Epithelial cell of proximal tubule (primary cell): ENCODE data around the gene RUVBL2. TPM values are rescaled to one million over a fixed set of nuclear protein-coding genes. Genes with fewer than 3 reads are reported as not detected.

Source experiments
- DNase-seq: peaks from one replicate; pipeline ENCODE4 v3.0.0-alpha.2; 2011; ENCODE audit warnings: low read depth
- H3K4me3 ChIP-seq: 2 replicates; pipeline ENCODE4 v1.5.1; 2011; ENCODE audit warnings: low read depth, mild to moderate bottlenecking, low read length
- total RNA-seq: library from RNA; depleted of rRNA; stranded (reverse); fragments of >200 nt; gene quantifications from 2 replicates; pipeline ENCODE4 v1.2.3, GENCODE V29; 2015
- TF ChIP-seq, protein P1 (sequence below): conservative IDR thresholded peaks from 2 replicates; pipeline ENCODE4 v1.5.1; 2012; ENCODE audit warnings: low read depth, mild to moderate bottlenecking, low read length

RUVBL2 gene
- total RNA-seq = 212 and 389 TPM in 2 replicates

DNA sequence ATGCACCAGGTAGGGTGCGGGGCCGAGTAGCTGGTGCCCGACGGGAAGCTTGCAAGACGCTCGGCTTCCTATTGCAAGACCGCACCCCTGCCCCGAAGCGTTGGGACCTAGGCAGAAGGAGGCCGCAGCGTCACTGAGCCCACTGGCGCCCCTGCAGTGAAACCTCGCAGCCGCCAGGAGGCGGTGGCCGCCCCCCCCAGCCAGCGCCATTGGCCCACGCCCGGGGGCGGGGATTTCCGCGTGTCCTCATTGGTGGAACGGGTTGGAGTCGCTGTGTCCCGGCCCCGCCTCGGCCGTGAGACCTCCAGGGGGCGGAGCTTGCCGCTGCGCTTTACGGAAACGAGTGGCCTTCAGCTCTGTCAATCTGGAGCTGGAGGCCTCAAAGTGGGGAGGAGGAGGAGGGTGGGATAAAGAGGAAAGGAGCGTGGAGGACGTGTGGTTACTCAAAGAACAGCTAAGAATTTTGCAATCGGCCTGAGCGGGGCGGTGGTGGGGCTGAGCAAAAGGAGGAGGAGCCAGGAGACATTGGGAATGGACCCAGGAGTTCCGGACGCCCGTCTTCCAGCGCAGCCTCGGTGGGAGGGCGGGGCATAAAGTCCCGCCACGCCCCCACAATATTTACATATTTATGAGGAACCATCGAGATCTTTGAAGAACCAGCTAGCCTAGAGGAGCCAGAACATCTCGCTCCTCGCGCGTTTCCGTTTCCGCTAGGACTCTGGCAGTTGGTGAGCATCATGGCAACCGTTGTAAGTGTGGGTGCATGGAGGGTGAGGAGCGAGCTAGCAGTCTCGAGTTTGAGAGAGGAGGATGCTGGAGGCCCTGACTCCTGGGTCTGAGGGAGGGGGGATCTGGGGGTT lies at the start of gene RUVBL2, which contains the start of gene GYS1:
Gene RUVBL2 (plus strand): TSS at position 713 of the 860 bp plus-strand sequence. CDS start 25 bp downstream, at position 738.
Gene GYS1 (minus strand): TSS at position 135 of the 860 bp plus-strand sequence. CDS start 197 bp downstream, outside the sequence.
- peak within 1 kb of the TSS; percentile 82 for H3K4me3 ChIP-seq
- peak; percentile 95 for DNase-seq
- TF ChIP-seq, protein P1, sequence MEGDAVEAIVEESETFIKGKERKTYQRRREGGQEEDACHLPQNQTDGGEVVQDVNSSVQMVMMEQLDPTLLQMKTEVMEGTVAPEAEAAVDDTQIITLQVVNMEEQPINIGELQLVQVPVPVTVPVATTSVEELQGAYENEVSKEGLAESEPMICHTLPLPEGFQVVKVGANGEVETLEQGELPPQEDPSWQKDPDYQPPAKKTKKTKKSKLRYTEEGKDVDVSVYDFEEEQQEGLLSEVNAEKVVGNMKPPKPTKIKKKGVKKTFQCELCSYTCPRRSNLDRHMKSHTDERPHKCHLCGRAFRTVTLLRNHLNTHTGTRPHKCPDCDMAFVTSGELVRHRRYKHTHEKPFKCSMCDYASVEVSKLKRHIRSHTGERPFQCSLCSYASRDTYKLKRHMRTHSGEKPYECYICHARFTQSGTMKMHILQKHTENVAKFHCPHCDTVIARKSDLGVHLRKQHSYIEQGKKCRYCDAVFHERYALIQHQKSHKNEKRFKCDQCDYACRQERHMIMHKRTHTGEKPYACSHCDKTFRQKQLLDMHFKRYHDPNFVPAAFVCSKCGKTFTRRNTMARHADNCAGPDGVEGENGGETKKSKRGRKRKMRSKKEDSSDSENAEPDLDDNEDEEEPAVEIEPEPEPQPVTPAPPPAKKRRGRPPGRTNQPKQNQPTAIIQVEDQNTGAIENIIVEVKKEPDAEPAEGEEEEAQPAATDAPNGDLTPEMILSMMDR = peak; percentile 65

DNA sequence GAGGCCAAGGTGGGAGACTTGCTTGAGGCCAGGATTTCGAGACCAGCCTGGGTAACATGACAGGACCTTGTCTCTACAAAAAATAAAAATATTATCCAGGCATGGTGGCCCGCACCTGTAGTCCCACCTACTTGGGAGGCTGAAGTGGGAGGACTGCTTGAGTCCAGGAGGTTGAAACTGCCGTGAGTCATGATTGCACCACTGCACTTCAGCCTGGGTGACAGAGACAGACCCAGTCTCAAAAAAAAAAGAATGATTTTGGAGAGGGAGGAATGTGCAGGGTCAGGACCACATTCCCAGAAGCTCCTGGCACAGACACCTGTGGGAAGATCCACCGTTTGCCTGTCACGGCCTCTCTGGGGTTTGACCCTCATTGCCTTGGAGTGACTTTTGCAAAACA lies 48.3 kb upstream of the RUVBL2 start:
- TF ChIP-seq, protein P1 = no peak
- H3K4me3 ChIP-seq = no peak overlapping the region

DNA sequence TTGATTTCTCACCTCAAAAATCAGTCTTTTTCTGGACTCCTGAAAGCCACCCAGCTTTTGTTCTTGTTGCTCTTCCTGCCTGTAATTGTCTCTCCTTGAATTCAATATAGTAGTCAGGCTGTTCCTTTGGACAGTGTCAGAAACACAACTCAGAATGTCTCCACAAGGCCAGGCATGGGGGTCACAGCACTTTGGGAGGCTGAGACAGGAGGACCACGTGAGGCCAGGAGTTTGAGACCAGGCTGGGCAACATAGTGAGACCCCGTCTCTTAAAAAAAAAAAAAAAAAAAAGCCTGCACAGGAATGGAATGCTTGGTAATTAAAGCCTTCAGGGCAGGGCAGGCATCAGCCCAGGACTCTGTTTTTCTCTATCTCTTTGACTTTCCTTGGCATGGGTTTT lies 47.9 kb upstream of the RUVBL2 start:
- TF ChIP-seq, protein P1 = no peak
- H3K4me3 ChIP-seq = no peak overlapping the region
- DNase-seq = no peak

More for the DNA sequence above, 48.3 kb upstream of the RUVBL2 start:
- DNase-seq = no peak

DNA sequence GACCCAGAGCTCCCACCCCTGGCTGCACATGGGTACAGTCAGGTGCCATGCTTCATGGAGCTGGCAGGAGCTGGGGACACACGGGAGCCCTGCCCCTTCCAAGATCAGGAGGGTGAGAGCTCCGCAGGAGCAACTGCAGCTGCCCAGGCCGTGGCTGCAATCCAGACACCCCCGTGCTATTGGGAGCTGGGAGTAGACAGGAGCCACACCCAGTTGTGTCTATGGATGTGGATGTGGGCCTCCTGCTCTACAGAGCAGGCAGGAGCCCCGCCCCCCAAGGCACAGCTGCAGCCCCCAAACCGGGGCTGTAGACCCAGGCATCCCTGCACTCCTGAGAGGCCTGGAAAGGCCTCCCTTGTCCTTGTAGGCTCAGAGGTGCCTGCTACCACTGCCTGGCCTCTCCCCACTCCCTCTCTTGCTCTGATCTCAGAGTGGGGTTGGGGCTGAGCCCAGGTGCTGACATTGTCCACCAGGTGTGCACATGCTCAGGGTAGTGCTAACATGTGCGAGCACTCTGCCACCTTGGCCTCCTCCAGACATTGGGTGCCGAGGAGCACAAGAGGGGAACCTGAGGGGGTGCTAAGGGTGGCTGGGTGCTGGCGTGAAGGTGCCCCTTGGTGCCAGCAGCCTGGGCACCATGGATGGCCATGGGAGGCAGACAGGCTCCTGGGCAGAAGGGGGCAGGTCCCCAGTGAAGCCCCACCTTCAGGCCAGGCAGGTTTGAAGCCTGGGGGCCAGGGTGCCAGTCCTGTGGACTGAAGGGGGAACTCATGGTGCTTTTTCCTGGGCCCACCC lies 47.0 kb upstream of the RUVBL2 start:
- TF ChIP-seq, protein P1 = no peak
- DNase-seq = no peak
- H3K4me3 ChIP-seq = no peak overlapping the region

DNA sequence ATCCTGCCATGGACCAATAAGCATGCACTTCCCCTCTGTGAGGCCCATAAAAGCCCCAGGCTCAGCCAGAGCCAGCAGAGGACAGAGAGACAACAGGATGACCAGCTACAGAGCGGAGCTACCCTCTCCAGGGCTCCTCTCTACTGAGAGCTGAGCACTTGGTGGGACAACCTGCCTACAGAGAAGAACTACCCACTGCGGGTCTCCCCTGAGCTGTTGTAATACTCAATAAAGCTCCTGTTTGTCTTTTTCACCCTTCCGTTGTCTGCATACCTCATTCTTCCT lies 46.5 kb upstream of the RUVBL2 start:
- H3K4me3 ChIP-seq = no peak overlapping the region
- TF ChIP-seq, protein P1 = no peak

DNA sequence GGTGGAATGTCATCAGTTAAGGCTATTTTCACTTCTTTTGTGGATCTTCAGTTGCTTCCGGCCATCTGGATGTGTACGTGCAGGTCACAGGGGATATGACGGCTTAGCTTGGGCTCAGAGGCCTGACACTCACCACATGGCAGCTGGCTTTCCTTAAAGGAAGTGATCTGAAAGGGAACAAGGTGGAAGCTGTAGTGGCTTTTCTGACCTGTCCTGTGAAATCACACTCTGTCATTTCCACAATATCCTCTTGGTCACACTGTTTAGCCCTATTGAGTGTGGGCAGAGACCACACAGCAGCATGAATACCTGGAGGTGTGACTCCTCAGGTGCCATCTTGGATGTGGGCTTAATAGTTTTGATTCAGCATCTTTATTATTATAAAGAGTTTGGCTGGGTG lies 43.5 kb upstream of the RUVBL2 start:
- TF ChIP-seq, protein P1 = no peak
- no peak for DNase-seq
- no peak overlapping the region for H3K4me3 ChIP-seq

More for the DNA sequence above, 46.5 kb upstream of the RUVBL2 start:
- DNase-seq = no peak
